SK-N-SH (cell line): ENCODE data around the gene RAP2C. TPM values are rescaled to one million over a fixed set of nuclear protein-coding genes. Genes with fewer than 3 reads are reported as not detected.

ENCODE experiments used
- CTCF ChIA-PET: fragments of 300-600, 350-600 bp; formaldehyde crosslinking; extraction: SDS; loops from one replicate; lab custom pipeline; 2021; lab: Yijun Ruan, JAX
- POLR2A ChIA-PET: fragments of 350-600 bp; sonication (Branson Sonifier 250); formaldehyde crosslinking; extraction: SDS; loops from one replicate; lab custom pipeline; 2020; ENCODE audit warnings: antibody characterized with exemption, inconsistent platforms; lab: Yijun Ruan, JAX
- DNase-seq: peaks from one replicate; pipeline ENCODE4 v3.0.0; 2012
- H2AFZ ChIP-seq: fragments of 200-600 bp; sonication (generic); 2 replicates; pipeline ENCODE4 v1.8.1; 2016; ENCODE audit warnings: antibody characterized with exemption, mild to moderate bottlenecking, low read depth
- H3F3A ChIP-seq: fragments of 200-600 bp; sonication (generic); replicated peaks from 2 replicates; pipeline ENCODE3; 2016; ENCODE audit warnings: antibody characterized with exemption, mild to moderate bottlenecking; ENCODE audit not compliant: insufficient read depth
- H3K27ac ChIP-seq, 2 experiments: fragments of 200-500 bp in 1 of 2; fragments of 200-600 bp in 1 of 2; sonication (Bioruptor generic) in 1 of 2; sonication (generic), shearing (Covaris generic) in 1 of 2; 2 replicates each; pipeline versions ENCODE4 v1.5.1 to v1.6.1; 2014 to 2016; ENCODE audit warnings: low read depth in 2 of 2, inconsistent platforms in 1 of 2, low read length in 1 of 2, mild to moderate bottlenecking in 1 of 2, mixed read lengths in 1 of 2
- H3K27me3 ChIP-seq: fragments of 200-600 bp; sonication (generic), shearing (Covaris generic); 2 replicates; pipeline ENCODE4 v1.6.1; 2016; ENCODE audit warnings: mixed run types; ENCODE audit not compliant: insufficient read depth
- H3K36me3 ChIP-seq, 2 experiments: fragments of 200-500 bp in 1 of 2; fragments of 200-600 bp in 1 of 2; sonication (Bioruptor generic) in 1 of 2; sonication (generic) in 1 of 2; replicated peaks in 1 of 2; 2 replicates each; pipeline versions ENCODE3 to v1.5.1; 2014 to 2016; ENCODE audit warnings: low read length in 1 of 2, mild to moderate bottlenecking in 1 of 2; ENCODE audit not compliant: insufficient read depth in 2 of 2, control insufficient read depth in 1 of 2
- H3K4me1 ChIP-seq, 2 experiments: fragments of 200-500 bp in 1 of 2; fragments of 200-600 bp in 1 of 2; sonication (Bioruptor generic) in 1 of 2; sonication (generic), shearing (Covaris generic) in 1 of 2; 2 replicates each; pipeline versions ENCODE4 v1.5.1 to v1.6.1; 2014 to 2016; ENCODE audit warnings: low read depth in 1 of 2, low read length in 1 of 2, mixed run types in 1 of 2; ENCODE audit not compliant: insufficient read depth in 2 of 2, control insufficient read depth in 1 of 2
- H3K4me2 ChIP-seq: fragments of 200-600 bp; sonication (generic), shearing (Covaris generic); 2 replicates; pipeline ENCODE4 v1.6.1; 2017; ENCODE audit warnings: mixed run types
- H3K4me3 ChIP-seq, 2 experiments: fragments of 200-500 bp in 1 of 2; fragments of 200-600 bp in 1 of 2; sonication (Bioruptor generic) in 1 of 2; sonication (generic), shearing (Covaris generic) in 1 of 2; 2 replicates each; pipeline versions ENCODE4 v1.5.1 to v1.8.1; 2014 to 2016; ENCODE audit warnings: low read depth in 2 of 2, inconsistent platforms in 1 of 2, low read length in 1 of 2, mild to moderate bottlenecking in 1 of 2, mixed read lengths in 1 of 2, moderate library complexity in 1 of 2
- H3K79me2 ChIP-seq: fragments of 200-600 bp; sonication (generic); 2 replicates; pipeline ENCODE4 v1.8.1; 2017; ENCODE audit warnings: mild to moderate bottlenecking; ENCODE audit not compliant: insufficient read depth
- H3K9ac ChIP-seq: fragments of 200-600 bp; sonication (generic); 2 replicates; pipeline ENCODE4 v1.6.1; 2017; ENCODE audit warnings: mixed run types
- H3K9me2 ChIP-seq: fragments of 200-600 bp; sonication (generic); 2 replicates; pipeline ENCODE4 v1.6.1; 2017; ENCODE audit warnings: mixed run types
- H3K9me3 ChIP-seq: fragments of 200-600 bp; sonication (generic); 2 replicates; pipeline ENCODE4 v1.6.1; 2017; ENCODE audit warnings: mixed run types, mild to moderate bottlenecking, moderate library complexity
- H4K20me1 ChIP-seq: fragments of 200-600 bp; sonication (generic); 2 replicates; pipeline ENCODE4 v1.6.1; 2017; ENCODE audit warnings: mild to moderate bottlenecking, mixed run types; ENCODE audit not compliant: insufficient read depth
- EP300 ChIP-seq, 2 experiments: IDR thresholded peaks; 2 replicates each; pipeline versions ENCODE4 v1.4.0 to v1.6.1; 2012; ENCODE audit warnings: borderline replicate concordance in 1 of 2, low read depth in 1 of 2, low read length in 1 of 2
- FOXJ3 ChIP-seq: sonication (generic); formaldehyde crosslinking; IDR thresholded peaks from 2 replicates; pipeline ENCODE4 v1.5.1; 2020; ENCODE audit warnings: mild to moderate bottlenecking, missing genetic modification reagents
- FOXM1 ChIP-seq: IDR thresholded peaks from 2 replicates; pipeline ENCODE4 v1.4.0; 2012; ENCODE audit warnings: low read depth, mild to moderate bottlenecking
- IRF3 ChIP-seq: fragments of 150-350 bp; IDR thresholded peaks from 2 replicates; pipeline ENCODE4 v1.6.1; 2016; ENCODE audit warnings: mild to moderate bottlenecking, low read depth, low read length
- NFIC ChIP-seq: IDR thresholded peaks from 2 replicates; pipeline ENCODE4 v1.4.0; 2012; ENCODE audit warnings: borderline replicate concordance
- PBX3 ChIP-seq: IDR thresholded peaks from 2 replicates; pipeline ENCODE4; 2012
- REST ChIP-seq: IDR thresholded peaks from 2 replicates; pipeline ENCODE4 v1.6.1; 2012; ENCODE audit warnings: mild to moderate bottlenecking, low read depth, low read length, moderate library complexity
- RFX5 ChIP-seq: IDR thresholded peaks from 2 replicates; pipeline ENCODE4 v1.6.1; 2012; ENCODE audit warnings: mild to moderate bottlenecking, improper control_type of control experiment, low read length
- SMC3 ChIP-seq: IDR thresholded peaks from 2 replicates; pipeline ENCODE4 v1.6.1; 2012; ENCODE audit warnings: low read depth, low read length, improper control_type of control experiment
- TAF1 ChIP-seq: IDR thresholded peaks from 2 replicates; pipeline ENCODE4 v1.6.1; 2012; ENCODE audit warnings: low read depth, mild to moderate bottlenecking, low read length, moderate library complexity, borderline replicate concordance
- TEAD4 ChIP-seq: IDR thresholded peaks from 2 replicates; pipeline ENCODE4 v1.4.0; 2012; ENCODE audit warnings: mild to moderate bottlenecking, borderline replicate concordance; ENCODE audit not compliant: insufficient read depth
- YY1 ChIP-seq: IDR thresholded peaks from 2 replicates; pipeline ENCODE4 v1.4.0; 2012; ENCODE audit warnings: low read depth, mild to moderate bottlenecking
- WGBS: methylation state at CpG from one replicate; pipeline ENCODE4 v1.1.6; 2017; ENCODE audit warnings: low lambda C conversion rate; 5-methylcytosine and 5-hydroxymethylcytosine counted together
- polyA plus RNA-seq, 3 experiments: library from polyadenylated mRNA; depleted of rRNA; stranded (reverse); fragments of >200 nt; gene quantifications; 2 replicates each; pipeline ENCODE4 v1.2.3, GENCODE V29; 2012

RAP2C gene
- polyA plus RNA-seq, 1 of the 3 experiments (the other 2 are of a cell fraction): 5.5 TPM

- H3K9me3 ChIP-seq: no peaks in the 10 kb centered on the region
- no peaks in the 10 kb centered on the region for H3K9me2 ChIP-seq
- H3K79me2 ChIP-seq: peaks cover 14% of the 10 kb centered on the region
- POLR2A ChIA-PET: no interaction called here
- no peak overlapping the region for H2AFZ ChIP-seq
- H3K4me2 ChIP-seq: no peak overlapping the region
- H3K4me1 ChIP-seq: no peaks in the 10 kb centered on the region; a peak in 1 of 4 replicates
- no peaks in the 10 kb centered on the region for H3K27me3 ChIP-seq
- no peak for TF ChIP-seq SMC3
- TF ChIP-seq YY1: no peak
- no peak for TF ChIP-seq REST
- TF ChIP-seq RFX5: no peak
- TF ChIP-seq TAF1: no peak
- TF ChIP-seq FOXM1: no peak
- no peak overlapping the region for H3K27ac ChIP-seq
- H3F3A ChIP-seq: no peaks in the 10 kb centered on the region
- 93% methylated on average over 1 of the region's 1 CpG for WGBS
- no peaks in the 10 kb centered on the region; the same call in none of the 2 replicates for H4K20me1 ChIP-seq
- no peak overlapping the region for H3K4me3 ChIP-seq
- H3K9ac ChIP-seq: no peak overlapping the region
- CTCF ChIA-PET: interaction anchor here (1.0 to 3.5 kb wide), 3 partner anchors 11 to 367 kb away, joined by 3 to 13 read pairs (median 3); partner anchors contain the start of gene RAP2C
- H3K36me3 ChIP-seq: peaks cover 59% of the 10 kb centered on the region in 2 experiments
- DNase-seq: no peak
Measured at GRCh38 chrX:132208422-132208821, 10.8 kb downstream of the RAP2C start.

GRCh38 chrX:132207996-132208395, 11.3 kb downstream of the RAP2C start:
- no peaks in the 10 kb centered on the region; the same call in none of the 2 replicates for H4K20me1 ChIP-seq
- H2AFZ ChIP-seq: no peak overlapping the region
- H3K27ac ChIP-seq: no peak overlapping the region
- no peaks in the 10 kb centered on the region for H3F3A ChIP-seq
- CTCF ChIA-PET: interaction anchor here (1.0 to 3.5 kb wide), 3 partner anchors 12 to 366 kb away, joined by 3 to 13 read pairs (median 3); partner anchors contain the start of gene RAP2C
- WGBS: 84% methylated on average over 2 of the region's 2 CpGs
- no peak for DNase-seq
- H3K9me2 ChIP-seq: no peaks in the 10 kb centered on the region
- no peaks in the 10 kb centered on the region for H3K27me3 ChIP-seq
- peaks cover 55 to 58% of the 10 kb centered on the region in 2 experiments for H3K36me3 ChIP-seq
- H3K4me1 ChIP-seq: no peaks in the 10 kb centered on the region; a peak in 1 of 4 replicates
- POLR2A ChIA-PET: interaction anchor here (0.5 kb wide), 1 partner anchor 9 kb away, joined by 3 read pairs; no protein-coding TSS in a partner anchor
- peaks cover 14% of the 10 kb centered on the region for H3K79me2 ChIP-seq
- no peak overlapping the region for H3K4me2 ChIP-seq
- TF ChIP-seq NFIC: no peak
- no peak for TF ChIP-seq PBX3
- TF ChIP-seq FOXM1: no peak
- no peak for TF ChIP-seq FOXJ3 (CRISPR knock-in tag)
- TF ChIP-seq TEAD4: no peak
- TF ChIP-seq EP300 (IDR thresholded peaks at IDR 0.05; ENCODE audit: borderline replicate concordance in 1 of 2, low read depth in 1 of 2, low read length in 1 of 2): no peak
- TF ChIP-seq YY1: no peak
- no peak for TF ChIP-seq IRF3
- TF ChIP-seq, all 33 proteins: peak for 0
- no peak overlapping the region for H3K4me3 ChIP-seq
- no peak overlapping the region for H3K9ac ChIP-seq
- H3K9me3 ChIP-seq: no peaks in the 10 kb centered on the region
